C4-2B (cell line): Measurements from ENCODE around the gene OVCH1.

Source experiments
- ZFX ChIP-seq: fragments of 450-650 bp; IDR thresholded peaks from 2 replicates; pipeline ENCODE4 v1.6.1; 2017
- TF ChIP-seq, protein P1 (sequence below): fragments of 450-650 bp; conservative IDR thresholded peaks from 2 replicates; pipeline ENCODE4 v1.5.1; 2017; ENCODE audit warnings: mild to moderate bottlenecking

- TF ChIP-seq, protein P1, sequence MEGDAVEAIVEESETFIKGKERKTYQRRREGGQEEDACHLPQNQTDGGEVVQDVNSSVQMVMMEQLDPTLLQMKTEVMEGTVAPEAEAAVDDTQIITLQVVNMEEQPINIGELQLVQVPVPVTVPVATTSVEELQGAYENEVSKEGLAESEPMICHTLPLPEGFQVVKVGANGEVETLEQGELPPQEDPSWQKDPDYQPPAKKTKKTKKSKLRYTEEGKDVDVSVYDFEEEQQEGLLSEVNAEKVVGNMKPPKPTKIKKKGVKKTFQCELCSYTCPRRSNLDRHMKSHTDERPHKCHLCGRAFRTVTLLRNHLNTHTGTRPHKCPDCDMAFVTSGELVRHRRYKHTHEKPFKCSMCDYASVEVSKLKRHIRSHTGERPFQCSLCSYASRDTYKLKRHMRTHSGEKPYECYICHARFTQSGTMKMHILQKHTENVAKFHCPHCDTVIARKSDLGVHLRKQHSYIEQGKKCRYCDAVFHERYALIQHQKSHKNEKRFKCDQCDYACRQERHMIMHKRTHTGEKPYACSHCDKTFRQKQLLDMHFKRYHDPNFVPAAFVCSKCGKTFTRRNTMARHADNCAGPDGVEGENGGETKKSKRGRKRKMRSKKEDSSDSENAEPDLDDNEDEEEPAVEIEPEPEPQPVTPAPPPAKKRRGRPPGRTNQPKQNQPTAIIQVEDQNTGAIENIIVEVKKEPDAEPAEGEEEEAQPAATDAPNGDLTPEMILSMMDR: no peak
- TF ChIP-seq ZFX: no peak
These were observed 11.5 kb upstream of the OVCH1 start for GRCh38 chr12:29508949-29509348.
